HG03039 (cell line): ENCODE measurements around the gene SLC47A2.

Experiments used
- ATAC-seq: cut with Tn5 transposase; IDR thresholded peaks from one replicate; pipeline ENCODE4 v1.9.1; 2021; ENCODE audit warnings: mild to moderate bottlenecking, moderate library complexity; ENCODE audit not compliant: unreplicated experiment

The SLC47A2 gene

GRCh38 chr17:19729900-19730299 is 13.5 kb upstream of the SLC47A2 start:
- no peak for ATAC-seq

DNA sequence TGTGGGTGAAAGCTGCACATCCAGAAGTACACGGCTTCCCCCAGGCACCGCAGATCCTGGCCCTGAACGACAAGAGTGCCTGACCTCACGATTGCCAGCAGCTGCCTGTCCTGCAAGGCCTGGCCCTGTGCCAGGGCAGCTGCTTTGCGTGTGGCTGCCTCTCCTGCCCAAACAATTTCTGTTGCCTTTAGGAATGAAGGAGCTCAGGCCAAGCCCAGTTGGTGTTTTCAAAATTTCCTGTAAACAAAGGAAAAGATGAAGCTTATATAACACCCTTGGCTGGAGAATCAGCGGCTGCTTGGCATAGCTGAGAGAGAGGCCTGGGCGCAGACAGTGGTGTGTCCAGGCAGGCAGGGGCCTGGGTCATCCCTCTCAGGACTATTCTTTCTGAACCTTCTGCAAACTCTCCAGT is 11.7 kb upstream of the SLC47A2 start:
- no peak for ATAC-seq

DNA sequence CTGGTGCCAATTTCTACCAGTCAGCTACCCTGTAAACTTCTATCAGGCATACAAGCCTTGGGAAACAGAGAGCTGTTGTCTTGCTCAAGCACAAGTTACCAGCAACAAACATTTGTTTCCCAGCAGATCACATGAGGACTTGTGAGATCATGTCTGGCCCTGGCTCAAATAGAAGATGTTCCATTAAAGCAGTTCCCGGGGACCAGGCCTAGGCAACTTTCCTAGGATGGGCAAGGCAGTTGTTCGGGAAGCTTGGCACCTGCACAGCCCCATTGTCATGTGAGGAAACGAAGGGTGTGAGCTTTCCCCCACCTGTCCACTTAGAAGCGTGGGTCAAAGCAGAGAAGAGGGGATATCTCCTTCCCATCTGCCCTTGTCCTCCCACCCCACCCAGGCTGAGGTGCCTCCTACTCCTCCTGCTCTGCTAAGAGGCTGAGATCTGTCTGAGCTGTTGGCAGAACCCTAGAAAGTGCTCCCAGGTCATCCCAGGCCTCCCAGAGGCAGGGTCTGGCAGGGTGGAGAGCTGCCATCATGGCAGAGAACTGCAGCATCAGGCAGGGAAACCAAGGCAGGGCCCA is 11.2 kb upstream of the SLC47A2 start:
- ATAC-seq, result no peak

DNA sequence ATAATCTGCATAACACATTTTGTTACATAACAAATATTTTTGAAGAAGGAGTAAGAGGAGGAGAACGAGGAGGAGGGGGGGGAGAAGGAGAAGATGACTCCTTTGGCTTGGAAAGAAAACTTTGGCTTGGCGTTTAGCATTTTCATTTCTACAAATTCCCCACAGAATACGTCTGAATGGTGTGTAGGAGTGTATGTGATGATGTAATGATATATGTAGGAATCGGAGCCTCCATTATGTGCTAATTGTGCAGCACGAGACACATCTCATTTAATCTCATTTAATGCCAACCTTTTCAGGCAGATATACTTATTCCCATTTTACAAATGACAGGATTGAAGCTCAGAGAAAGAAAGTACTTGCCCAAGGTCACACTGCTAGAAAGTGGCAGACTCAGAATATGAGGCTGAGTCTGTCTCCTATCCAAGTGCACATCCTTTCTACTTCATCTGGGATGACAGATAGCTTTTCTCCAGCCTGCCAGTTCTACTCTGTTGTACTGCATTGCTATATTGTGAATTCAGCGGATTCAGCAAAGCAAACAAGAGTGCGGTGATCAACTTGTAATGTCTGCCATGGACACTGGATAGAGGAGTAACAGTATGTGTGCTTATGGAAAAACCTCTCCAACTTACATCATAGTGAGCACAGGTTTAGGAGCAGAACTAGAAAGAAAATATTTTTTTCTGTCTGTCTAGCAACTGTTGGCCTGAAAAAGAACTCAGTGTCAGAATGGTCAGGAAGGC is 10.4 kb upstream of the SLC47A2 start:
- ATAC-seq, result no peak

DNA sequence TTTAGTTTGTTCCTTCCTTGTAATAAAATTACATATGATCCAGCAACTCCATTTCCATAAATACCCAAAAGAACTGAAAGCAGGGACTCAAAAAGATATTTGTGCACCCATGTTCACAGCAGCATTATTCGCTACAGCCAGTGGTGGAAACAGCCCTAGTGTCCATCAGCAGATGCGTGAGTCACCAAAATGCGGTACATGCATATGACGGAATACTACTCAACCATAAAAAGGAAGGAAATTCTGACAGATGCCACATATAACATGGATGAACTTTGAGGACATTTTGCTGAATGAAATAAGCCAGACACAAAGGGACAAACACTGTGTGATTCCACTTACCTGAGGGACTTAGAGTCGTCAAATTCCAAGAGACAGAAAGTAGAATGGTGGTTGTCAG is 9.1 kb upstream of the SLC47A2 start:
- ATAC-seq, result no peak

DNA sequence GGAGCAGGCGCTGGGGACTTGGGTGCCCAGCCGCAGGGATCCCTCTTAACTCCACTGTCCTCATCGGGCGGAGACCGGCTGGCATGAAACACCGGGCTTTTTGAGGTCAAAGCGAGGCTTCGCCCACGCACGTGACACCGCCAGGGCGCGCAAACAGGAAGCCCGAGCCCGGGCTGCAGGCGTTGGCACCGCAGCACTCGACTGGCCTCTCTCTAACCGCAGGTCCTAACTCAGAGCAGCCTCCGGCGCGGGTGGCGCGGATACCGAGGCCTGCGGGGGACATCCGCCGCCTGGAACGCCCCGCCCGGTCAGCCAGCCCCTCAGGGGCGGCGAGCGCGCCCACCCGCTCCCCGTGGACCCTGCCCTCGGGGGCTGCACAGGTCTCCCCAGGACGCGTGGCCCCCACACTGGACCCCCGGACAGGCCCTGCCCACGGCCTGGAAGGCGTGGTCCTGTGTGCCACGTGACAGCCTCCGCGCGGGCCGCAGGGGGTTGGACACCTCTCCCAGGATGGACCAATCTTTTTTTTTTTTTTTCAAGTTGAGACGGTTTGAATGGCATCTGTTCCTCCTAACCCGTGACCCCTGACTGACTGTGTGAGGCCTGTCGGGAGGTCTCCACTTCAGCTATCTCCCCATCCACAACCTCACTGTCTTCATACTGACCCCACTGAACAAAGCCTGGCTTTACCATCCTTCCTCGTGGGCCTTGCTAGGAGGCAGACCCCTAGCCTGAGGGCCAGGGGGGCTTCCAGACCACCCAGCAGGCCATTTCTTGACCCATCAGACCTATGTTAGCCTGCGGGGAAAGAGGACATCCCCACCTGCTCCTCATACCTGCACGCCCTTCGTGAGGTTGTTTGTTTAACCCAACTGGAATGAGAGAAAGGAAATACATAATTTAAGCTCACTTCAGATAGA is 8.4 kb upstream of the SLC47A2 start:
- ATAC-seq, result no peak

- no peak for ATAC-seq
Observed at GRCh38 chr17:19723964-19724363, 7.6 kb upstream of the SLC47A2 start.

DNA sequence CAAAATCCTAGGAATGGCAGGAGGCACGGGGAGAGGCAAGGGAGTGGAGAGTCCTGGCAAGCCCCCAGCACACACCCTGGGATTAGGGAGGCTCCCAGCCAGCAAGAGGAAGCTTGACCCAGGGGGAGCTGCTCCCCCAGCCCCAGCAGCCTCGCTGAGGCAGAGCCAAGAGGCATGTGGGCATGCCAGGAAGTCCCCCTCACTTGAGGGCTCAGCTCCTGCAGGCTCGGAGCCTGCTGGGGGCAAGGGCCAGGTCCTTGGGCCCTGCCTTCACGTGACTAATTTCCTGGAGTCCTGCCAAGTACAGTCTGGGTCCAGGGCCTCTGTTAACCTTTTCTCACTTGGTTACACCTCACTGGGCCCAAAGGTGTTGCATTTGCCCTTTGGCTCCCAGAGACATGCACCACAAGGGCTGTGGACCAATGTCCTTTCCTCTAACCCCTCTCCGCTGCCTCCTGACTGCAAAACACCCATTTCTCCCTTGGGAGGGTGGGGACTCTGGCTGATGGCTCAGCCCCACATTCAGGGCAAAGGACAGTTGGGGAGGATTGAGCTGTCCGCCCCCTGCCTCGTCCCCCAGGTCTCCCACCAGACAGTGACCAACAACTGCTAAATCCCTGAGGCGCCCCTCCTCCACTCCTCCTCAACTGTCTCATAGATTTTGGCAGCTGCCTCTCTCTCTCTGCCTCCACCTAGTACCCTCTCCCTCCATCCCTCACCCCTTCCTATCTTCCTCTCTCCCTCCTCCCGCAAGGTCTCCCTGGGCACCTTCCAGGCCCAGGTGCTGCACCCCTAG is 4.4 kb upstream of the SLC47A2 start:
- no peak for ATAC-seq

GRCh38 chr17:19720210-19720475 is 3.8 kb upstream of the SLC47A2 start:
- ATAC-seq, result no peak

DNA sequence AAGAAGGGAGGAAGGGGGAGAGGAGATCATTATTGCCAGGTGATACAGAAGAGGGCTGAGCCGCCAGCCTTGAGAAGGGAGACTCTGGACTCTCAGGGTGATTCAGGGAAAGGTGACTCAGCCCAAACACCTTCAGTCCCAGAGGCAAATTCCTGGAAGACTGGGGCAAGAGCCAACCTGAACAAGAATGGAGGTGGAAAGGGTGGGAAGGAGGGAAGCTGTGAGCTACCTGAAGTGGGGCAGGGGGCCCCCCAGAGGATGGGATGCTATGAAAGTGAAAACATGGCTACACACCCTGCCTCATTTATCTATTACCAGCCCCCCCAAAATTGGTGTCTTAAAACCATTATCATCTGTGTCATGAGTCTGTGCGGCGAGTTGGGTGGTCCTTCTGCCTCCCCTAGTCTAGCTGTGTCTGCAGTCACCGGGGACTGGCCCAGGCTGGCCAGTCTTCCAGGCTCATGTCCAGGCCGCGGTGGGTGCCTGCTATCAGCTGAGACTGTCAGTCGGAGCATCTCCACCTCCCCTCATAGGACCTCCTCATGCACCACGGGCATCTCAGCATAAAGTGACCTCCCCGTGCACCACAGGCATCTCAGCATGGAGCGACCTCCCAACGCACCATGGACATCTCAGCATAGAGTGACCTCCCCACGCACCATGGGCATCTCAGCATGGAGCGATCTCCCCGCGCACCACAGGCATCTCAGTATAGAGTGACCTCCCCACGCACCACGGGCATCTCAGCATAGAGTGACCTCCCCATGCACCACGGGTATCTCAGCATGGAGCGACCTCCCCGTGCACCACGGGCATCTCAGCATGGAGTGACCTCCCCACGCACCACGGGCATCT is 3.2 kb upstream of the SLC47A2 start:
- ATAC-seq, result no peak

DNA sequence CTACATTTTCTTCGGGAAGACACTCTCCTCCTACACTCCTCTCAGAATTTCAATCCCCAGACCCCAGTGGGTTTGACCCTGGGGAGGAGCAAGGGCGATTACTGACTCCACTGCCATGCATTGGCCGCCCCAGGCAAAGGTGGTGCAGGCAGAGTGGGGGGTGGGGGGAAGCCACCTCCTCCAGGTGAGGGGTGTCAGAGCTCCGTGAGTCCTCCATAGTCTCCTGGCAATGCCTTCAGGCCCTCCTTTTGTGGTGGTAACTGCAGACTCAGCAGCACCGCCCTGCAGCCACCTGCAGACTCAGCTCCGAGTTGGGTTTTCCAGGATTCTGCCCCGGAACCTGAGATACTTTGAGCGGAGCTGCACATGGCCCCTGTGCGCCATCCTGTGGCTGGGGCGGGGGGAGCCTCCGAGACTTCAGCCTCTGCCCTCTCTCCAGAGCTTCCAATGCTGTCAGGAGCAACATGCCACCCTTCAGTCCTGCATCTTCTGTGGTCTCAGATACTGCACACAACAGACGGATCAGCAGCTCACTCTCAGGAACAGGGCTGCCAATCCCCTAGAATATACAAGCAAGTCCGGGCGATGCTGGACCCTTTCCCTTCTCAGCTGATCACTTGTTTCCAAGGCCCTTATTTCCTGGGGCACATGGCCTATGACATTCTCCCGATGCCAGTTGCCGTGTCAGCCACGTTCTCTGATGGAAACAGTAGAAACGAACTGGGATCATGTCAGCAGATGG is 2.4 kb upstream of the SLC47A2 start:
- no peak for ATAC-seq

- ATAC-seq, result no peak
Observed at GRCh38 chr17:19718041-19718612, 1.7 kb upstream of the SLC47A2 start.

DNA sequence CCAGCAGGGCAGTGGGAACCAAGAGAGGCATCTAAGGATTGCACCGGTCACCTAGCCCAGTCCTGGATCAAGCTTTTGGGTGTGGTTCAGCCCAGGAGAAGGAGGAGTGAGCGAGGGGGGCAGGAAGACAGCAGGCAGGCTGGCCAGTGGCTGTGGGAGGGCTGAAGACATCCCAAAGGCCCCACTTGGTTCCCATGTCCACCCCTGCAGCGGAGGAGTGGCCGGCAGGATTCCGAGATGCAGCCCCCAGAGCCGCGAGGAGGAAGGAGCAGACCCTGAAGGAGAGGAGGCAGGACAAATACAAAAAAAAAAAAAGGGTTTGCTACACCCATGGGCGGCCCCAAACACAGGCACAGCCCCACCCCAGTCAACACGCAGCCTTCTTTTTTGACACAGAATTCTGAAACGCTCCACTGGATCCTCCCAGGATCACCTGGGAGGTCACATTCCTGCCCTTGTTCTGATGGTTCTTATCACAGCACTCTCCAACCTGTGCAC is 1.1 kb upstream of the SLC47A2 start:
- ATAC-seq, result no peak

DNA sequence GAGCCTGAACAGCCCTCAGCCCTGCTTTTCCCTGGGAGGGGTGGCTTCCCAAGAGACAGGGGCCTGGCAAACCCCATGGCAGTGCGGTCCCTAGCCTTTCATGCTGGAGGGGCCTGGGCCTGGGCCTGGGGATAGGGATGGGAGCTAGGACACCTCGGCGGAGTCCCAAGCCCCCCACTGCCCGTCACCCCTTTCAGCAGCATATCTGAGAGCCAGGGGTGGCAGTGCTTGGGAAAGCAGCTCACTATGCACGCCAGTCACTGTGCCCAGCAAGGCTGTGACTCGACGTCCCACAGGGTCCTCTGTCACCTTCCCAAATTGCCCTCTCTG is 612 bp upstream of the SLC47A2 start:
- ATAC-seq, result no peak

DNA sequence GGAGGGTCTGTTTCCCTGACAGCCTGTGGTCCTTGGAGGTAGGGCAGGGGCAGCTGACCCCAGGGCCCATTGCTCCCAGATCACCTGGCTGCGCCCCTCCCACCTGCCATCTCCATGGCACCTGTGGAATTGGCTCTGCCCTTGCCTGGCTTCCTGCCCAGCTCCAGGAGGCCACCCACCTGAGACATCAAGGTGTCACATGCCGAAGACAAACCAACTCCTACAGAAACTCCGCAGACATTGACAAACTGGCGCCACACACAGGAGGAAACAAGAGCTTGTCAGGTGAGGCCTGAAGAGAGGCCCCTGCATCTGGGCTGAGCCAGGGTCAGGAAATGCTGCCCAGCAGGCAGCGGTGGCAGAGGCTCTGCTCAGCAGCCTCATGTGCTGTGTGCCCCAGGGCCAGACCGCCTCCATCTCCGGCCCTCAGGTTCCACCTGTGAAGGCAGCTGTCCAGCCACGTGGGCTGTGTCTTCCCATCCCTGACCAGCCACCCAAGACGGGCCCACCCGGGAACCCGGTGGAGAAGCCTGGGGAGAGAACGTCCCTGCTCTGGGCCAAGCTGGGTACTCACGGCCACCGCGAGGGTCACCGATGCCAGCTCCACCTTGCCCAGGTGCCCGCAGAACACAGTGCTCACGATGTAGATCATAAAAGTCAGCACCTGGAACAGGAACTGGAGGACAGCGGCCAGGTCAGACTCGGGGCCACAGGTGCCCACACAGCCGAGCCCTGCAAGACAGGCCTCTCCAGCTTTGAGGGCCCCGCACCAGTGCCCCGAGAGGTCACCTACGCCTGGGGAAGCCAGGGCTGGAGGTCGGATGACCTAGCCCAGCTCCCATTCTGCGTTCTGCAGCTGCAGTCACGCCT is 1.6 kb downstream of the SLC47A2 start:
- ATAC-seq, result no peak

- no peak for ATAC-seq
Observed at GRCh38 chr17:19713901-19714361, 2.5 kb downstream of the SLC47A2 start.

DNA sequence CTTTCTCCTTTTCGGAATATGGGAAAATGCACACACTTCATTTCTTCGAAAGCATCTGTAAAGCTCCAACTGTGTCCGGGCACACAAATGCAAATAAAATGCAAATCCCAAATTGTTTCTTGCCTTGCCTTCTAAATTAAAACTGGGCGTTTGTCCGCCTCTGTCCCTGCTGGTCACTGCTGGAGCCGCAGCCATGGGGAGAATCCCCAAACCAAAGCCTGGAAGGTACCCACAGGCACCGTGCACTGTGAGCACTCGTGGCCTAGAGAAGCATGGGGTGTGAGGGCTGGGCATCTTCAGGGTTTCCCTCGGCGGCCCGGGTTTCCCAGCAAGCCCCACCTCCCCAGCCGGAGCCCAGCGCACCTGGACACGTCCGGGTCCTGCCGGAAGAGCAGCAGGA is 2.9 kb downstream of the SLC47A2 start:
- no peak for ATAC-seq

- no peak for ATAC-seq
Observed at GRCh38 chr17:19712436-19713004, 3.9 kb downstream of the SLC47A2 start.
